Astrocyte (in vitro differentiated cells and primary cell): ENCODE measurements around the gene IWS1.

Experiments
- EZH2 ChIP-seq: IDR thresholded peaks from 2 replicates; pipeline ENCODE4 v1.6.1; 2012; ENCODE audit warnings: mild to moderate bottlenecking, low read length, inconsistent platforms; ENCODE audit not compliant: insufficient read depth
- TF ChIP-seq, protein P1 (sequence below): IDR thresholded peaks from 2 replicates; pipeline ENCODE4 v1.5.1; 2011; ENCODE audit warnings: low read depth, mild to moderate bottlenecking, inconsistent platforms, low read length, moderate library complexity; ENCODE audit not compliant: insufficient read depth

DNA sequence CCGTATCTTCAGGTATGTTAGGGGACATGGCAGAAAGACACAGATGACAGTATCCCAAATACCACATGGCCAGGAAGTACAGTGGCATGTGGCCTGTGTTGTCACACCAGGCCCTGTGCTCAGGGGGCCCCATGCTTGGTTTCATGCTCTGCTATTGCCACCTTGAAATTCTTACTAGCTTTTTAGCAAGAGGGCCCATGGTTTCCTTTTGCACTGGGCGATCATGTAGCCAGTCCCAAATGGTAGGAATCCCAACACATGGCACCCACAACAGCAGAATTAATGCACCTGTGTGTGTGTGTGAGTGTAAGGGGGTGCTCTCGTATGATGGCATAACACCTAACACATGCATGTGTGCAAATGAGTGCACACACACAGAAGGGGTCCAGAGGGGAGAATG, 48.4 kb upstream of the IWS1 start:
- TF ChIP-seq, protein P1, sequence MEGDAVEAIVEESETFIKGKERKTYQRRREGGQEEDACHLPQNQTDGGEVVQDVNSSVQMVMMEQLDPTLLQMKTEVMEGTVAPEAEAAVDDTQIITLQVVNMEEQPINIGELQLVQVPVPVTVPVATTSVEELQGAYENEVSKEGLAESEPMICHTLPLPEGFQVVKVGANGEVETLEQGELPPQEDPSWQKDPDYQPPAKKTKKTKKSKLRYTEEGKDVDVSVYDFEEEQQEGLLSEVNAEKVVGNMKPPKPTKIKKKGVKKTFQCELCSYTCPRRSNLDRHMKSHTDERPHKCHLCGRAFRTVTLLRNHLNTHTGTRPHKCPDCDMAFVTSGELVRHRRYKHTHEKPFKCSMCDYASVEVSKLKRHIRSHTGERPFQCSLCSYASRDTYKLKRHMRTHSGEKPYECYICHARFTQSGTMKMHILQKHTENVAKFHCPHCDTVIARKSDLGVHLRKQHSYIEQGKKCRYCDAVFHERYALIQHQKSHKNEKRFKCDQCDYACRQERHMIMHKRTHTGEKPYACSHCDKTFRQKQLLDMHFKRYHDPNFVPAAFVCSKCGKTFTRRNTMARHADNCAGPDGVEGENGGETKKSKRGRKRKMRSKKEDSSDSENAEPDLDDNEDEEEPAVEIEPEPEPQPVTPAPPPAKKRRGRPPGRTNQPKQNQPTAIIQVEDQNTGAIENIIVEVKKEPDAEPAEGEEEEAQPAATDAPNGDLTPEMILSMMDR = no peak
- no peak for TF ChIP-seq EZH2
